DND-41 (cell line): ENCODE measurements around the gene GMPPB.
"Not testable (repeated sequence)": the region's sequence is repeated elsewhere in the genome, so short reads cannot be mapped to it uniquely, and the experiment has no call there.

Source experiments
- CTCF ChIP-seq: IDR thresholded peaks from 2 replicates; pipeline ENCODE4 v1.5.1; 2012; ENCODE audit warnings: borderline replicate concordance, low read length, moderate library complexity, mild to moderate bottlenecking; ENCODE audit not compliant: poor library complexity, severe bottlenecking; ENCODE audit errors: extremely low read depth
- EZH2 ChIP-seq: IDR thresholded peaks from 3 replicates; pipeline ENCODE4 v1.6.1; 2012; ENCODE audit warnings: borderline replicate concordance, low read depth, mild to moderate bottlenecking, moderate library complexity, low read length, inconsistent platforms; ENCODE audit not compliant: severe bottlenecking

GRCh38 chr3:49695350-49696015 lies 28.3 kb downstream of the GMPPB start:
- TF ChIP-seq CTCF, EZH2: not testable (repeated sequence)
